Measurements from ENCODE around the gene CLCN4.

DNA sequence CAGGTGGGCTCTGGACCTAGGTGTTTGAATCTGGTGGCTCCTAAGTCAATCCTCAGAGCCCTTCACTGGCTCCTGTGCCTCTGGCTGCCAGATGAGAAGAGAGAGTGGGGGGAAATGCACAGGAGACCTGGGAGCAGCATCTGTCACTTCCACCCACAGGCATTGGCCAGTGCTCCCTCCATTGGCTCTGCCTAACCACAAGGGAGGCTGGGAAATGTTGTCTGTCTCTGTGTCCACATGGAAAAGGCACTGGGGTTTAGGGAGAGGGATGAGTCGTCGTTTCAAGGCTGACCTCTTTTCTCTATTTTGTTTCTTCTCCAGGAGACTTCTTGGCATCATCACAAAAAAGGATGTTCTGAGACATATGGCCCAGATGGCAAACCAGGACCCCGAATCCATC lies 76.4 kb downstream of the CLCN4 start:
- TF ChIP-seq CTCF (IDR thresholded peaks at IDR 0.05) (no peak), POLR2A (IDR thresholded peaks at IDR 0.05) (no peak), POLR2AphosphoS5 (IDR thresholded peaks at IDR 0.05) (no peak), EP300 (IDR thresholded peaks at IDR 0.05; ENCODE audit: low read depth) (no peak)
